Loucy (cell line): ENCODE data around the gene FCGR2B.

ENCODE experiments used
- EZH2phosphoT487 ChIP-seq: fragments of 200-600 bp; IDR thresholded peaks from 2 replicates; pipeline ENCODE4 v1.6.1; 2018; ENCODE audit warnings: antibody characterized with exemption, mild to moderate bottlenecking, moderate library complexity, borderline replicate concordance
- TF ChIP-seq, protein P1 (sequence below): fragments of 200-600 bp; sonication (generic); conservative IDR thresholded peaks from 2 replicates; pipeline ENCODE4 v1.5.1; 2014; ENCODE audit warnings: mild to moderate bottlenecking, antibody characterized with exemption, low read length

- TF ChIP-seq, protein P1, sequence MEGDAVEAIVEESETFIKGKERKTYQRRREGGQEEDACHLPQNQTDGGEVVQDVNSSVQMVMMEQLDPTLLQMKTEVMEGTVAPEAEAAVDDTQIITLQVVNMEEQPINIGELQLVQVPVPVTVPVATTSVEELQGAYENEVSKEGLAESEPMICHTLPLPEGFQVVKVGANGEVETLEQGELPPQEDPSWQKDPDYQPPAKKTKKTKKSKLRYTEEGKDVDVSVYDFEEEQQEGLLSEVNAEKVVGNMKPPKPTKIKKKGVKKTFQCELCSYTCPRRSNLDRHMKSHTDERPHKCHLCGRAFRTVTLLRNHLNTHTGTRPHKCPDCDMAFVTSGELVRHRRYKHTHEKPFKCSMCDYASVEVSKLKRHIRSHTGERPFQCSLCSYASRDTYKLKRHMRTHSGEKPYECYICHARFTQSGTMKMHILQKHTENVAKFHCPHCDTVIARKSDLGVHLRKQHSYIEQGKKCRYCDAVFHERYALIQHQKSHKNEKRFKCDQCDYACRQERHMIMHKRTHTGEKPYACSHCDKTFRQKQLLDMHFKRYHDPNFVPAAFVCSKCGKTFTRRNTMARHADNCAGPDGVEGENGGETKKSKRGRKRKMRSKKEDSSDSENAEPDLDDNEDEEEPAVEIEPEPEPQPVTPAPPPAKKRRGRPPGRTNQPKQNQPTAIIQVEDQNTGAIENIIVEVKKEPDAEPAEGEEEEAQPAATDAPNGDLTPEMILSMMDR: no peak
- TF ChIP-seq EZH2phosphoT487: no peak
Measured at GRCh38 chr1:161709373-161709772, 46.4 kb downstream of the FCGR2B start.
